ENCODE measurements around the gene MAGEA9. TPM values are rescaled to one million over a fixed set of nuclear protein-coding genes. Genes with fewer than 3 reads are reported as not detected.

MAGEA9 gene
- total RNA-seq, 2 experiments from 2014 or later: not detected

- TF ChIP-seq CTCF (conservative IDR thresholded peaks at IDR 0.05; ENCODE audit: low read length) (no peak), EZH2phosphoT487 (IDR thresholded peaks at IDR 0.05; ENCODE audit: borderline replicate concordance, low read depth, low read length) (no peak)
- Histone ChIP-seq H3K36me3 (ENCODE audit: insufficient read depth, low read length) (no peaks in the 10 kb centered on the region), H3K9me3 (ENCODE audit: low read length) (no peaks in the 10 kb centered on the region), H3K4me2 (ENCODE audit: low read length) (no peak overlapping the region), H3K27ac (ENCODE audit: low read depth, low read length, poor library complexity, severe bottlenecking) (no peak overlapping the region), H3K4me3 (ENCODE audit: low read depth, low read length, poor library complexity, severe bottlenecking) (no peak overlapping the region), H3K79me2 (ENCODE audit: insufficient read depth, low read depth, low read length) (no peaks in the 10 kb centered on the region), H4K20me1 (ENCODE audit: insufficient read depth, low read length) (no peaks in the 10 kb centered on the region), H3K4me1 (ENCODE audit: insufficient read depth, low read length, poor library complexity, severe bottlenecking) (no peaks in the 10 kb centered on the region), H3K9me2 (ENCODE audit: insufficient read depth, low read length) (no peaks in the 10 kb centered on the region), H2AFZ (ENCODE audit: low read length) (no peak overlapping the region)
- BruUV-seq (replicated peaks): no TSS peak
- DNase-seq (ENCODE audit: low spot score): no peak
- intact Hi-C loops (cut with micrococcal nuclease; ENCODE audit: unreplicated experiment): no loop called here
- POLR2A ChIA-PET: interaction anchor here (0.9 kb wide), 1 partner anchor 1127 kb away, joined by 5 read pairs; no protein-coding TSS in a partner anchor
- CTCF ChIA-PET (ENCODE audit: unreplicated experiment): no interaction called here
These were observed 55.4 kb downstream of the MAGEA9 start for GRCh38 chrX:149837167-149837566.

Small RNAs within 50 kb of the gene (small RNA-seq; reads per million reads assigned to genes)
- gene AC244098.1 (not detected), gene AC244098.2 (not detected), gene AC244098.3 (not detected)

Other genes starting within 250 kb of the MAGEA9 start
- 13.0 and 19.2 TPM in 2 replicates for gene EOLA1, start 240.9 kb upstream of the MAGEA9 start, total RNA-seq (2014; rRNA removed; shearing (Covaris generic))
- 21.2 and 22.9 TPM in 2 replicates for gene EOLA1, start 240.9 kb upstream of the MAGEA9 start, total RNA-seq (2022)
- not detected in 2 replicates for gene HSFX3, start 232.0 kb upstream of the MAGEA9 start, total RNA-seq (2014; rRNA removed; shearing (Covaris generic))
- gene HSFX3, start 232.0 kb upstream of the MAGEA9 start, total RNA-seq (2022): not detected in 2 replicates
- not detected in 2 replicates for gene MAGEA9B, start 194.5 kb upstream of the MAGEA9 start, total RNA-seq (2014; rRNA removed; shearing (Covaris generic))
- gene MAGEA9B, start 194.5 kb upstream of the MAGEA9 start, total RNA-seq (2022): not detected in 2 replicates
- not detected in 2 replicates for gene HSFX2, start 186.6 kb upstream of the MAGEA9 start, total RNA-seq (2014; rRNA removed; shearing (Covaris generic))
- gene HSFX2, start 186.6 kb upstream of the MAGEA9 start, total RNA-seq (2022): not detected in 2 replicates
- 5.8 and 6.2 TPM in 2 replicates for gene TMEM185A, start 150.1 kb upstream of the MAGEA9 start, total RNA-seq (2014; rRNA removed; shearing (Covaris generic))
- gene TMEM185A, start 150.1 kb upstream of the MAGEA9 start, total RNA-seq (2022): 14.5 and 19.3 TPM in 2 replicates
- not detected in 2 replicates for gene MAGEA11, start 69.9 kb upstream of the MAGEA9 start, total RNA-seq (2014; rRNA removed; shearing (Covaris generic))
- gene MAGEA11, start 69.9 kb upstream of the MAGEA9 start, total RNA-seq (2022): not detected in 2 replicates
- gene HSFX1, start 7.9 kb upstream of the MAGEA9 start, total RNA-seq (2014; rRNA removed; shearing (Covaris generic)): 0.73 TPM in 1 of 2 replicates, not detected in the other
- gene HSFX1, start 7.9 kb upstream of the MAGEA9 start, total RNA-seq (2022): 0.52 and 0.80 TPM in 2 replicates
- gene MAGEA8, start 99.3 kb downstream of the MAGEA9 start, total RNA-seq (2014; rRNA removed; shearing (Covaris generic)): not detected in 2 replicates
- gene MAGEA8, start 99.3 kb downstream of the MAGEA9 start, total RNA-seq (2022): not detected in 2 replicates
- gene HSFX4, start 147.6 kb downstream of the MAGEA9 start, total RNA-seq (2014; rRNA removed; shearing (Covaris generic)): not detected in 2 replicates
- gene HSFX4, start 147.6 kb downstream of the MAGEA9 start, total RNA-seq (2022): not detected in 2 replicates
- 20.0 and 21.5 TPM in 2 replicates for gene EOLA2, start 156.6 kb downstream of the MAGEA9 start, total RNA-seq (2014; rRNA removed; shearing (Covaris generic))
- 37.1 and 43.2 TPM in 2 replicates for gene EOLA2, start 156.6 kb downstream of the MAGEA9 start, total RNA-seq (2022)

Data from OCI-LY7 (cell line).